Measurements from ENCODE around the gene ACTN2. TPM values are rescaled to one million over a fixed set of nuclear protein-coding genes. Genes with fewer than 3 reads are reported as not detected.

Gene ACTN2
- total RNA-seq, 4 donors from 2014 or later, result 0.21 to 1.1 (median 0.65) TPM

DNA sequence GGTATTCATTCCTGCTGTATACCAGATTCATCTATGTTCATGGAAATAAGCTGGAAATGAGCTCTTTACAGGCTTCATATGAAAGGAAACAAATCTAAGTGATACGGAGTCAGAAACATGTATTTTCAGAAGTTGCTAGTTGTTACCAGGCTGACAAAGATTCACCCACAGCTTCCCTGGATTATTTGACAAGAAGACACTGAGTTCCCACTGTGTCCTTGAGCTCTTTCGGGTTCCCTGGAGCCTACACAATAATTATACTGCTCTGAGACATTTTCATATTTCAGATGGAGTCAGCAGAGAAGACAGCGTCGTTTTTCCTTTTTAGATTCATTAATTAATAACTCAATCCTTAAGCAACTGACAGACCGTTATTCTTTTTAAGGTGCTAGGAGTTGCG lies 79.5 kb downstream of the ACTN2 start:
- TF ChIP-seq, protein P1, sequence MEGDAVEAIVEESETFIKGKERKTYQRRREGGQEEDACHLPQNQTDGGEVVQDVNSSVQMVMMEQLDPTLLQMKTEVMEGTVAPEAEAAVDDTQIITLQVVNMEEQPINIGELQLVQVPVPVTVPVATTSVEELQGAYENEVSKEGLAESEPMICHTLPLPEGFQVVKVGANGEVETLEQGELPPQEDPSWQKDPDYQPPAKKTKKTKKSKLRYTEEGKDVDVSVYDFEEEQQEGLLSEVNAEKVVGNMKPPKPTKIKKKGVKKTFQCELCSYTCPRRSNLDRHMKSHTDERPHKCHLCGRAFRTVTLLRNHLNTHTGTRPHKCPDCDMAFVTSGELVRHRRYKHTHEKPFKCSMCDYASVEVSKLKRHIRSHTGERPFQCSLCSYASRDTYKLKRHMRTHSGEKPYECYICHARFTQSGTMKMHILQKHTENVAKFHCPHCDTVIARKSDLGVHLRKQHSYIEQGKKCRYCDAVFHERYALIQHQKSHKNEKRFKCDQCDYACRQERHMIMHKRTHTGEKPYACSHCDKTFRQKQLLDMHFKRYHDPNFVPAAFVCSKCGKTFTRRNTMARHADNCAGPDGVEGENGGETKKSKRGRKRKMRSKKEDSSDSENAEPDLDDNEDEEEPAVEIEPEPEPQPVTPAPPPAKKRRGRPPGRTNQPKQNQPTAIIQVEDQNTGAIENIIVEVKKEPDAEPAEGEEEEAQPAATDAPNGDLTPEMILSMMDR (IDR thresholded peaks at IDR 0.05), result no peak
- TF ChIP-seq EP300 (IDR thresholded peaks at IDR 0.05) (no peak), POLR2A (IDR thresholded peaks at IDR 0.05) (no peak)
- H3K9me3 ChIP-seq, result no peaks in the 10 kb centered on the region
- no peak overlapping the region for H3K4me3 ChIP-seq
- DNase-seq (ENCODE audit: low spot score in 2 of 2), result no peak
- no peaks in the 10 kb centered on the region for H3K36me3 ChIP-seq
- WGBS, 2 donors, result 74 to 80% methylated on average over 6 of the region's 6 CpGs
- H3K27ac ChIP-seq, result no peak overlapping the region
- no peaks in the 10 kb centered on the region for H3K27me3 ChIP-seq
- no peaks in the 10 kb centered on the region for H3K4me1 ChIP-seq

DNA sequence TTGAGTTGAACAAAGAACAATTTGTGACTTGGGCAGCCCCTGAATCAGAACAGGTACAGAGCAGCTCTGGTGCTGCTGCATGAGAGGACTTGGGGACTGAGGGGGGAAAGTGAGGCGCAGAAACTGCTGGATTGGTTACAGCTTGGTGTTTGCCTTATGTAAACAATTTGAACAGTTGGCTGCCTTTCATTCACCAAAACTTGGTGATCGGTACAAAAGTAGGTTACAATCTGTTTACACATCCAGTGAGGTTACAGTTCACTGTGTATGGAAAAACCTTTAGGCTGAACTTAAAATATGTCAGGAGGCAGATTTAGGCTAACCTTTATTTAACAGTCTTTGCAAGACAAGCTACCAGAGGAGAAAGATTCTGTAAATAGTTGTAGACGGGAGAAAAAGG lies 80.2 kb downstream of the ACTN2 start:
- H3K36me3 ChIP-seq, result no peaks in the 10 kb centered on the region
- no peak for DNase-seq (ENCODE audit: low spot score in 2 of 2)
- H3K27ac ChIP-seq, result no peak overlapping the region
- no peaks in the 10 kb centered on the region for H3K4me1 ChIP-seq
- WGBS, 2 donors, result 75 to 80% methylated on average over 3 of the region's 3 CpGs
- TF ChIP-seq, protein P1 (IDR thresholded peaks at IDR 0.05), result no peak
- TF ChIP-seq POLR2A (IDR thresholded peaks at IDR 0.05), result no peak
- no peak for TF ChIP-seq EP300 (IDR thresholded peaks at IDR 0.05)
- no peaks in the 10 kb centered on the region for H3K9me3 ChIP-seq
- no peaks in the 10 kb centered on the region for H3K27me3 ChIP-seq
- no peak overlapping the region for H3K4me3 ChIP-seq

DNA sequence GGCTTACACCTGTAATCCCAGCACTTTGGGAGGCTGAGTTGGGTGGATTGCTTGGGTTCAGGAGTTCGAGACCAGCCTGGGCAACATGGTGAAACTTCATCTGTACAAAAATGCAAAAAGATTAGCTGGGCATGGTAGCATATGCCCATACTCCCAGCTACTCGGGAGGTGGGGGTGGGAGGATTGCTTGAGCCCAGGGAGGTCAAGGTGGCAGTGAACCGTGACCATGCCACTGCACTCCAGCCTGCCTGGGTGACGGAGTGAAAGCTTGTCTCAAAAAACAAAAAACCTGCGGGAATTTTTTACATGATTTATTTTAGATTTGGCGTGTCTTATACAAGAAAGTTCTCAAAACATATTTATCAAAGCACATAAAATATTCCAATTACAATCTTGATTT lies 81.0 kb downstream of the ACTN2 start:
- Histone ChIP-seq H3K4me3 (no peak overlapping the region), H3K27ac (no peak overlapping the region), H3K4me1 (no peaks in the 10 kb centered on the region), H3K9me3 (no peaks in the 10 kb centered on the region), H3K36me3 (no peaks in the 10 kb centered on the region), H3K27me3 (no peaks in the 10 kb centered on the region)
- DNase-seq (ENCODE audit: low spot score in 2 of 2), result no peak
- no peak for TF ChIP-seq EP300 (IDR thresholded peaks at IDR 0.05)
- 76 to 78% methylated on average over 6 of the region's 6 CpGs for WGBS, 2 donors

DNA sequence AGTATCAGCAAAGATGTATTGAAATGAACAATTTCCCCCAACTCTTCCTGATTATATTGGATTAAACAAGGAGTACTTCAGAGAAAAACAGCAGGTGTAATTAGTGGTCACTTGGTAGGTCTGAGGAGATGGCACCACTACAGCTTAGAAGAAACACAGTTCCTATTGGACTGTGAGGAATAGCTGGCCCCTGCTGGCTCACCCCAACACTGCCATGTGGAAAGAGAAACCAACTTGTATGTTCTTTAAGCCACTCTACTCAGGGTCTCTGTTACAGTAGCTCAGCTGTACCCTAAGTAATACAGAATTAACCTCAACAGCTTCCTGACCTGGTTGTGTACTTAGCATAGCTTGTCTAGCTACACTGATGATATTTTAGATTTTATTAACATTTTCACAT lies 82.3 kb downstream of the ACTN2 start:
- DNase-seq (ENCODE audit: low spot score in 2 of 2), result no peak
- no peaks in the 10 kb centered on the region for H3K9me3 ChIP-seq
- no peaks in the 10 kb centered on the region for H3K4me1 ChIP-seq
- no peak overlapping the region for H3K4me3 ChIP-seq
- H3K27me3 ChIP-seq, result no peaks in the 10 kb centered on the region
- no peak overlapping the region for H3K27ac ChIP-seq
- no peak for TF ChIP-seq EP300 (IDR thresholded peaks at IDR 0.05)
- TF ChIP-seq POLR2A (IDR thresholded peaks at IDR 0.05), result no peak
- TF ChIP-seq, protein P1 (IDR thresholded peaks at IDR 0.05), result no peak
- no peaks in the 10 kb centered on the region for H3K36me3 ChIP-seq

DNA sequence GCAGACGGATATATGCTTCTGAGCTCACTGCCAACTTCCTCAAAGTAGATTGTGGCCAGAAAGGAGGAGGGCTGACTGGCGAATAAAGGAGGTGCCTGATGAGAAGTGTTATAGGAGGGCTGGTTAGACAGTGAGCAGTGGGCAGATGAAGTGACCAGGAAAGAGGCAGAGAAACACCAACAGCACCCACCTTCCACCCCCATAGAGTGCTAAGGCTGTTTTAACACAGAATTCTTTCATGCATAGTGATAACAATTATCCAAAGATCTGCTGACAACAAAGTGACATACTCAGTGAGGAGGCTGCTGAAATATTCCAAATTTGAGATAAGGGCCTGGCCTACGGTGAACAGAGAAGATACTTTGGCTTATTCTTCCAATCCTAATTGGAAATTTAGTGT lies 87.6 kb downstream of the ACTN2 start:
- no peak for TF ChIP-seq POLR2A (IDR thresholded peaks at IDR 0.05)
- TF ChIP-seq, protein P1 (IDR thresholded peaks at IDR 0.05), result no peak
- no peak for TF ChIP-seq EP300 (IDR thresholded peaks at IDR 0.05)
- Histone ChIP-seq H3K4me3 (no peak overlapping the region), H3K9me3 (peaks cover 0 to 10% (median 0%) of the 10 kb centered on the region in 4 donors), H3K27ac (no peak overlapping the region), H3K36me3 (no peaks in the 10 kb centered on the region), H3K4me1 (no peaks in the 10 kb centered on the region), H3K27me3 (no peaks in the 10 kb centered on the region)
- DNase-seq (ENCODE audit: low spot score in 2 of 2), result no peak
- 82 to 83% methylated on average over 3 of the region's 3 CpGs for WGBS, 2 donors

DNA sequence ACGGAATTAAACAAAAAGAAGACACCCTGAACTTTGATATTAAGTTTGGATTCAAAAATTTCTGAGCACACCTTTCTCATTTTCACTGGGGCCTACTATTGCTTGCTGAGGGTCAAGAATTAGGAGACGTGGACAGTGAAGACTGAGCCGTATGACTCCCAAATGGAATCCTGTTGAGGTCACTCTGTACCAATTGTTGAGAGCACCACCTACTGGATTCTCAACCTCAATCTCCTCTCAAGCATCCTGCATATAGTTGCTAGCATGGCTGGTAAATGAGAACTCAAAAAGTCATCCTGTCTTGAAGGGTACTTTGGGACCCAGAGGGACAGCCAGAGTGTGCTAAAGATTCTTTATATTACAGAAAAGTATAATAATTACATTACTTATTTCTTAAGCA lies 88.6 kb downstream of the ACTN2 start:
- no peaks in the 10 kb centered on the region for H3K36me3 ChIP-seq
- peaks cover 0 to 20% (median 2%) of the 10 kb centered on the region in 4 donors for H3K9me3 ChIP-seq
- no peak for DNase-seq (ENCODE audit: low spot score in 2 of 2)
- H3K4me1 ChIP-seq, result no peaks in the 10 kb centered on the region
- TF ChIP-seq, protein P1 (IDR thresholded peaks at IDR 0.05), result peak in 1 of 5 experiments; percentile 15
- no peak for TF ChIP-seq POLR2A (IDR thresholded peaks at IDR 0.05)
- no peak for TF ChIP-seq EP300 (IDR thresholded peaks at IDR 0.05)
- no peak overlapping the region for H3K4me3 ChIP-seq
- H3K27ac ChIP-seq, result no peak overlapping the region
- H3K27me3 ChIP-seq, result no peaks in the 10 kb centered on the region
- WGBS, 2 donors, result 41 to 46% methylated on average over 3 of the region's 3 CpGs

Measured in tibial nerve (tissue), 4 donors.